ENCODE results near the gene ZFYVE21.

DNA sequence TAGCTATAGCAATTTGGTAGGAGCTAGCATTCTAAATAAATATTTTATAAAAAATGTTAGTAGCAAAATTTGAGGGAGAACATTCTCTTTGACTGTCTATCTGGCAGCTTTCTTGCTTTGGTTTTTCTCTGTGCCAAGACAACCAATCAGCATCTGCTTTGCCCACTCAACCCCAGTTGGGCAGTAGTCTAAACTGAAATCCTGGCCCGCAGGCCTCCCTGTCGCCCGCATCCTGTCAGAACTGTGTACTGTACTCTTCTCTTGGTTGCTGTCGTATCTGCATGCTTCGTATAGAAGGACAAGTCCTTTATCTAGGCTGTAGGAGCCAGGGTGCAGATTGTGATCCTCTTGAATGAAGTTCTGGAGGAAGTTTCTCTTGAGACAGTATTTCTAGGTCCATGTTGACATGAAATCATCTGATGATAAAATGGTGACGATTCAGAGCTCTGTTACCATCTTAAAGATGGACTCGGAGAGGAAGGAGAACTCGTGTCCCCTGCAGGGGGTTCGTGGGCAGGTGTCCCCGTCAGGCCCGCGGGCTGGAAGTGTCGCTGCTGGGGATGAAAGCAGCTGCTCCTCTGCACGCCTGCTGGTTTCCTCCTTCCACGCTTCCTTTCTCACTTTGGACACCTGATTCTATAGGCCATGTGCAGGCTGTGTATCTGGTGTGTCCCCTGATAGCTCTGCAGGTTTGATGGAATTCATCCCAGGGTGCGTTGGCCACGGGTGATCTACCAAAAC, 34.9 kb upstream of the ZFYVE21 start:
- TF ChIP-seq, protein P1, sequence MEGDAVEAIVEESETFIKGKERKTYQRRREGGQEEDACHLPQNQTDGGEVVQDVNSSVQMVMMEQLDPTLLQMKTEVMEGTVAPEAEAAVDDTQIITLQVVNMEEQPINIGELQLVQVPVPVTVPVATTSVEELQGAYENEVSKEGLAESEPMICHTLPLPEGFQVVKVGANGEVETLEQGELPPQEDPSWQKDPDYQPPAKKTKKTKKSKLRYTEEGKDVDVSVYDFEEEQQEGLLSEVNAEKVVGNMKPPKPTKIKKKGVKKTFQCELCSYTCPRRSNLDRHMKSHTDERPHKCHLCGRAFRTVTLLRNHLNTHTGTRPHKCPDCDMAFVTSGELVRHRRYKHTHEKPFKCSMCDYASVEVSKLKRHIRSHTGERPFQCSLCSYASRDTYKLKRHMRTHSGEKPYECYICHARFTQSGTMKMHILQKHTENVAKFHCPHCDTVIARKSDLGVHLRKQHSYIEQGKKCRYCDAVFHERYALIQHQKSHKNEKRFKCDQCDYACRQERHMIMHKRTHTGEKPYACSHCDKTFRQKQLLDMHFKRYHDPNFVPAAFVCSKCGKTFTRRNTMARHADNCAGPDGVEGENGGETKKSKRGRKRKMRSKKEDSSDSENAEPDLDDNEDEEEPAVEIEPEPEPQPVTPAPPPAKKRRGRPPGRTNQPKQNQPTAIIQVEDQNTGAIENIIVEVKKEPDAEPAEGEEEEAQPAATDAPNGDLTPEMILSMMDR (conservative IDR thresholded peaks at IDR 0.05): no peak
- no peak for TF ChIP-seq EZH2 (IDR thresholded peaks at IDR 0.05; ENCODE audit: low read depth)
